Activated T-helper 1 cell treated with anti-CD3 and anti-CD28 coated beads, Interleukin-12 subunit alpha, Interleukin-12 subunit beta, Interleukin-2, Interleukin-4 antibody, amounts not matched to agents 30 ng/mL and 10 ng/mL and 1 ng/mL, durations not matched to agents 14 hours and 24 hours and 36 hours (primary cell): ENCODE results near the gene HBE1. TPM values are rescaled to one million over a fixed set of nuclear protein-coding genes. Genes with fewer than 3 reads are reported as not detected.

Source experiments
- DNase-seq: peaks from one replicate; pipeline ENCODE4 v3.0.0; 2021; ENCODE audit warnings: low spot score
- H3K27ac Mint-ChIP-seq: one replicate; pipeline ENCODE4 v1.8.0; 2021; ENCODE audit warnings: mild to moderate bottlenecking, mixed read lengths
- H3K27me3 Mint-ChIP-seq: one replicate; pipeline ENCODE4 v1.8.0; 2022; ENCODE audit warnings: mild to moderate bottlenecking, moderate library complexity, mixed read lengths; ENCODE audit not compliant: insufficient read depth
- H3K36me3 Mint-ChIP-seq: one replicate; pipeline ENCODE4 v1.8.0; 2021; ENCODE audit warnings: low read depth, mixed read lengths
- H3K4me1 Mint-ChIP-seq: one replicate; pipeline ENCODE4 v1.8.0; 2021; ENCODE audit warnings: low read depth, mixed read lengths
- H3K4me3 Mint-ChIP-seq: one replicate; pipeline ENCODE4 v1.8.0; 2021; ENCODE audit warnings: mild to moderate bottlenecking, moderate library complexity, mixed read lengths
- H3K9me3 Mint-ChIP-seq: one replicate; pipeline ENCODE4 v1.8.0; 2021; ENCODE audit warnings: mixed read lengths
- intact Hi-C: fragments of 100-400 bp; cut with micrococcal nuclease; formaldehyde crosslinking; loops from one replicate; pipeline ENCODE4 v1.15.1; 2024
- total RNA-seq: library from RNA; stranded (reverse); gene quantifications from 2 replicates; pipeline ENCODE4 v1.2.3, GENCODE V29; 2022

The HBE1 gene
- total RNA-seq, 1 donor from 2014 or later, result not detected

DNA sequence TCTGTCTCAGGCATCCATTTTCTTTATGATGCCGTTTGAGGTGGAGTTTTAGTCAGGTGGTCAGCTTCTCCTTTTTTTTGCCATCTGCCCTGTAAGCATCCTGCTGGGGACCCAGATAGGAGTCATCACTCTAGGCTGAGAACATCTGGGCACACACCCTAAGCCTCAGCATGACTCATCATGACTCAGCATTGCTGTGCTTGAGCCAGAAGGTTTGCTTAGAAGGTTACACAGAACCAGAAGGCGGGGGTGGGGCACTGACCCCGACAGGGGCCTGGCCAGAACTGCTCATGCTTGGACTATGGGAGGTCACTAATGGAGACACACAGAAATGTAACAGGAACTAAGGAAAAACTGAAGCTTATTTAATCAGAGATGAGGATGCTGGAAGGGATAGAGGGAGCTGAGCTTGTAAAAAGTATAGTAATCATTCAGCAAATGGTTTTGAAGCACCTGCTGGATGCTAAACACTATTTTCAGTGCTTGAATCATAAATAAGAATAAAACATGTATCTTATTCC is 10.9 kb upstream of the HBE1 start:
- H3K9me3 Mint-ChIP-seq, result no peaks in the 10 kb centered on the region
- DNase-seq, result peak; percentile 12
- peaks cover 2% of the 10 kb centered on the region for H3K27me3 Mint-ChIP-seq
- peak overlapping the region; percentile 72 for H3K27ac Mint-ChIP-seq
- H3K4me3 Mint-ChIP-seq, result no peak overlapping the region
- H3K4me1 Mint-ChIP-seq, result peaks cover 6% of the 10 kb centered on the region
- intact Hi-C loops, result no loop called here
- H3K36me3 Mint-ChIP-seq, result no peaks in the 10 kb centered on the region

DNA sequence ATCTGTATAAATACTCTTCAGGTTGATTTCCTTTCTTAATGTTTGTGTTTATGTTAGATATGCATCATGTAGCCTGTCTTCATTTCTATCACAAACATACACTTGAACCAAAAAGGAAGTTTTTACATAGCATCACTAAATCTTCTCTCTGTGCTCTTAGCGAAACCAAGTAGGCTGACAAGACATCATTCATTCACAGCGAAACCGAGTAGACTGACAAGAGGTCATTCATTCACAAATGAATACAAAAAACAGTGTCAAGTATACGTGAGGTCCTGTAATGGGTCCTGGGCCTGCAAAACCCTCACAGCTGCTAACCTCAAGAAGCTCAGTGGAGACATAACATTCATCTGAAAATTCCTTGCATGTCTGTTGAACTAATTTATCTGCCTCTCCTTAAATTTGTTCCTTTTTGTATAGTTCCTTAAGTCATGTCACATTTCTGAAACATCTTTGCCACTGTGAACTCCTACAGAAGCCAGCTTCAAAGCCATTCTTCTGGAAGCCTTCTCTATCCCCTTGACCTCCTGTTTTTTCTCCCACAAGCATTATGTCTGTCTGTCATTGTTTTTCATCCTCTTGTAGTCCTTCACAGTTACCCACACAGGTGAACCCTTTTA is 9.8 kb upstream of the HBE1 start:
- Mint-ChIP-seq H3K4me3 (no peak overlapping the region), H3K27me3 (peaks cover 2% of the 10 kb centered on the region), H3K9me3 (no peaks in the 10 kb centered on the region), H3K27ac (no peak overlapping the region), H3K4me1 (peaks cover 6% of the 10 kb centered on the region), H3K36me3 (no peaks in the 10 kb centered on the region)
- intact Hi-C loops, result no loop called here
- no peak for DNase-seq

DNA sequence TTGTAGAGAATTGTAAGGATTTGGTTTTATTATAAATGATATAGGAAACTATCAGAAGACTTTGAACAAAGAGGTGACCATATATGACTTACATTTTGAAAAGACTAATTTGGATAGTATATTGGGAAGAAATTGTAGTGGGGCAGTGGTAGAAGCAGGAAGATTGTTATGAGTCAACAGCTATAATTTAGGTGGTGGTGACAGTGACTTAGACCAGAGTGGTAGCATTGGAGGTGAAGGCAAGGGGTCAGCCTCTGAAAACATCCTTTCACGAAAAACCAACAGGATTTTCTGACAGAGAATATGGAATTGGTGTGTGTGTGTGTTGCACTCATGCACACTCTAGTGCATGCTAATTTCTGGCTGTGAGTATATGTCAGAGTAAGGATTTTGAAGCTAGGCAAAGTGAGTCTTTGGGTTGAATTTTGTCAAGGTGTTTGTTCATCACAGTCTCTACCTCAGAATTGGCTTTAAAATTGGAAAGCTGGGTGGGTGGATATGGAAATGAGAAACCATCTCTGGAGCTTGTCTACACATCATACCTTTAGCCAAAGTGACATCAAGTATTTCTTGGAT is 8.2 kb upstream of the HBE1 start:
- no peak for DNase-seq
- Mint-ChIP-seq H3K27ac (no peak overlapping the region), H3K4me3 (no peak overlapping the region), H3K36me3 (no peaks in the 10 kb centered on the region), H3K9me3 (no peaks in the 10 kb centered on the region), H3K4me1 (peaks cover 6% of the 10 kb centered on the region), H3K27me3 (peaks cover 2% of the 10 kb centered on the region)
- intact Hi-C loops, result no loop called here

DNA sequence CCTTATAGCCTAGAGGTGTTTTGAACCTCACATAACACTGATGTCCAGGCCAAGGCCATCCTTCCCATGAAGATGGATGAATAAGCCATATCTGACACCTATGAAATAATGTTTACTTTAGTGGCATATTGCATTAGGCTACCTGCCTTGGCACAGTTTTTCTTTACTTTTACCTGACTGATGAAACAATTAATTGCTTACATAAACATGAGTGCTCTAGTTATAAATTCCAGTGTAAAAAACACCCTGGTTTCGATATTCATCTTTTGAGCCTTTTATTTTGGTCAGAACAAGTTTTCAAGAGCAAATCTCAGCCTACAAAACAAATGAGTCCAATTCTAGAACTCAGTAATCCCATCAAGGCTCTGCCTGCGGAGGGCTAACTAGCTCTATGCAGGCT is 7.0 kb upstream of the HBE1 start:
- Mint-ChIP-seq H3K4me1 (peaks cover 6% of the 10 kb centered on the region), H3K4me3 (no peak overlapping the region), H3K36me3 (no peaks in the 10 kb centered on the region), H3K9me3 (no peaks in the 10 kb centered on the region), H3K27me3 (no peaks in the 10 kb centered on the region), H3K27ac (no peak overlapping the region)
- DNase-seq, result no peak
- intact Hi-C loops, result no loop called here

DNA sequence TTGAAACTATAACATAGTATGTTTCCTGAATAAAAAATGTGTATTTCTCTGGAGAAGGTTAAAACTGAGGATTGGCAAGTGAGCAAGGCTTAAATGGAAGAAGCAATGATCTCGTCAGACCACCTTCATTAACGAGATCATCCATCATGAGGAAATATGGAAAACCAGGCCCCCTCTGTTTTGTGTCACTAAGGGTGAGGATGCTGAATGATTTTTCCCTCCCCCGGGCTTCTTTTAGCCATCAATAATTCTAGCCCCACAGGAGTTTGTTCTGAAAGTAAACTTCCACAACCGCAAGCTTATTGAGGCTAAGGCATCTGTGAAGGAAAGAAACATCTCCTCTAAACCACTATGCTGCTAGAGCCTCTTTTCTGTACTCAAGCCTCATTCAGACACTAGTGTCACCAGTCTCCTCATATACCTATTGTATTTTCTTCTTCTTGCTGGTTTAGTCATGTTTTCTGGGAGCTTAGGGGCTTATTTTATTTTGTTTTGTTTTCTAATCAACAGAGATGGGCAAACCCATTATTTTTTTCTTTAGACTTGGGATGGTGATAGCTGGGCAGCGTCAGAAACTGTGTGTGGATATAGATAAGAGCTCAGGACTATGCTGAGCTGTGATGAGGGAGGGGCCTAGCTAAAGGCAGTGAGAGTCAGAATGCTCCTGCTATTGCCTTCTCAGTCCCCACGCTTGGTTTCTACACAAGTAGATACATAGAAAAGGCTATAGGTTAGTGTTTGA is 5.8 kb upstream of the HBE1 start:
- Mint-ChIP-seq H3K4me1 (peaks cover 2% of the 10 kb centered on the region), H3K4me3 (no peak overlapping the region), H3K36me3 (no peaks in the 10 kb centered on the region), H3K27me3 (no peaks in the 10 kb centered on the region), H3K9me3 (no peaks in the 10 kb centered on the region), H3K27ac (no peak overlapping the region)
- intact Hi-C loops, result no loop called here
- no peak for DNase-seq

DNA sequence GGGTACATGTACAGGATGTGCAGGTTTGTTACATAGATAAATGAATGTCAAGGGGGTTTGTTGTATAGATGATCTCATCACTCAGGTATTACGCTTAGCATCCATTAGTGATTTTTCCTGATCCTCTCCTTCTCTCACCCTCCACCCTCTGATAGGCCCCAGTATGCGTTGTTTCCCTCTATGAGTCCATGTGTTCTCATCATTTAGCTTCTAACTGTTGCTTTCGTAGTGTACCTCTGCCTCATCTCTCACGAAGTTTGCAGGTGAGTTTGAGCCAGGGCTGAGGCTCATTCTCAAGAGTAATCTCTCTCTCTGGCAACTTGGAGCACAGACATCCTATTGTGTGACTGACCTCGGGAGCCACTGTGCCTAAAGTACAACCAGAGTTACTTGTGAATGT is 4.7 kb upstream of the HBE1 start:
- Mint-ChIP-seq H3K27ac (no peak overlapping the region), H3K36me3 (no peaks in the 10 kb centered on the region)

DNA sequence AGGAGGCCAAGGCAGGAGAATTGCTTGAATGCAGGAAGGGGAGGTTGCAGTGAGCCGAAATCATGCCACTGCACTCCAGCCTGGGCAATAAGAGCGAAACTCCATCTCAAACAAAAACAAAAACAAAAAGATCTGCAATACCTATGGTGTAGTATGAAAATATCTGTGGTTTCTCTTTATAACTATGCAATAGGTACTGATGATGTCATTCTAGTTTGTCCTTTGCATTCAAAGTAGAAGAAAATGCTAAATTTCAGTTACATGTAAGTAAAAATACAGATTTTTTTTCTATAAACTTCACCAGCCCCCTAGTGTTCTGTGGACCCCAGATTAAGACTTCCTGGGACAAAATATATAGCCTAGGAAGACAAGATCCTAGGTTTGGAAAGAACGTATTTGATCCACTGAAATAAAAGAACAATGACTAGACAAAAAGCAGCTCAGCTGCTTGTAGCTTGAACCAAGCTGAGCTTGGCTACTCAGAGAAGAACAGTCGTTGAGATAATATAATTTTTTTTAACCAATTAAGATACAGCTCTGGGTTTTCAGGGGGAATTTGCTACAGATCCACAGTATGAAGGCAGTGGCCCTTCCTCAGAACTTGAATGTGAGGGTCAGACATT is 2.8 kb upstream of the HBE1 start:
- no peak for DNase-seq
- intact Hi-C loops, result no loop called here
- H3K36me3 Mint-ChIP-seq, result no peaks in the 10 kb centered on the region
- H3K4me1 Mint-ChIP-seq, result no peaks in the 10 kb centered on the region
- no peaks in the 10 kb centered on the region for H3K27me3 Mint-ChIP-seq
- no peak overlapping the region for H3K4me3 Mint-ChIP-seq
- H3K9me3 Mint-ChIP-seq, result no peaks in the 10 kb centered on the region
- H3K27ac Mint-ChIP-seq, result no peak overlapping the region

More for the DNA sequence above, 4.7 kb upstream of the HBE1 start:
- intact Hi-C loops, result no loop called here
- H3K4me1 Mint-ChIP-seq, result no peaks in the 10 kb centered on the region
- no peaks in the 10 kb centered on the region for H3K27me3 Mint-ChIP-seq
- no peak overlapping the region for H3K4me3 Mint-ChIP-seq
- DNase-seq, result no peak
- no peaks in the 10 kb centered on the region for H3K9me3 Mint-ChIP-seq

DNA sequence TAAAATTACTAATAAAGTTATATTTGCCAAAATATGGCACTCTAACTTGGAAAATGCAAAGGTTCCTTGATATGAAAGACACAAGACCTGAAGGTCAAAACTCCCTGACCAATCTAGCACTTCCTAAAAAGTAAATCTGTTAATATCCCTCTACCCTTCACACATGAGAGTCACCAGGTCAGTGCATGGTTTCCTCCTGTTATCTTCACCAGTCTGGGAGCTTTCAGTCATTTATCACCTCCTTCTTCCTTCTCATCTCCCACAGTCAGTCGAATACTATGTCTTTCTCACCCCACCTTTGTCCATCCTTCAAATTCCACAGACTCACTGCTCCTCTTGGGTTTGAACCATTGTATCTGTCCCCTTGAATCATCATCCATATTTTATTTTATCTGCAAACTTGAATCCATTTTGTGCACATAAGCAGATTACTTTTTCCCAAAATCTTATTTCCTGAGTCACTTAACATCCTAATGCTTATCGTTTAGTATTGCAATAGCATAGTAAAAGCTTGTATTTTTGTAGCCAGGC is 2.6 kb downstream of the HBE1 start:
- DNase-seq, result no peak
- H3K36me3 Mint-ChIP-seq, result no peaks in the 10 kb centered on the region

DNA sequence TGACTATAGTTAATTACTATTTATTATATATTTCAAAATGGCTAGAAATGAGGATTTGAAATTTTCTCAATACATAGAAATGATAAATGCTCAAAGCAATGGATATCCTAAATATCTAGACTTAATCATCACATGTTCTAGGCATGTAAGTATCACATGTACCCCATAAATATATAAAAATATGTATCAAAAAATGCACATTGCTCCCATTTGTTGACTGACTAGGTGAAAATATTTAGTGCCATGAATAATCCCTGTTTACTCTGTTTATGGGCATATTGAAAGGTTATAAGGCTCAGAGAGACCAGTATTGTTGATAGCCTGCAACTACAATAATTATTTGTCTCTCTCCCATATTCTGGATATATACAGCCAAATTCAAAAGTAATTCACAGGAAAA is 3.1 kb downstream of the HBE1 start:
- Mint-ChIP-seq H3K4me1 (no peaks in the 10 kb centered on the region), H3K27ac (no peak overlapping the region), H3K36me3 (no peaks in the 10 kb centered on the region), H3K9me3 (no peaks in the 10 kb centered on the region), H3K27me3 (peaks cover 7% of the 10 kb centered on the region), H3K4me3 (no peak overlapping the region)
- intact Hi-C loops, result no loop called here
- no peak for DNase-seq

More for the DNA sequence above, 2.6 kb downstream of the HBE1 start:
- no peak overlapping the region for H3K27ac Mint-ChIP-seq
- H3K4me3 Mint-ChIP-seq, result no peak overlapping the region
- H3K27me3 Mint-ChIP-seq, result peaks cover 7% of the 10 kb centered on the region
- no peaks in the 10 kb centered on the region for H3K9me3 Mint-ChIP-seq
- intact Hi-C loops, result no loop called here
- no peaks in the 10 kb centered on the region for H3K4me1 Mint-ChIP-seq

DNA sequence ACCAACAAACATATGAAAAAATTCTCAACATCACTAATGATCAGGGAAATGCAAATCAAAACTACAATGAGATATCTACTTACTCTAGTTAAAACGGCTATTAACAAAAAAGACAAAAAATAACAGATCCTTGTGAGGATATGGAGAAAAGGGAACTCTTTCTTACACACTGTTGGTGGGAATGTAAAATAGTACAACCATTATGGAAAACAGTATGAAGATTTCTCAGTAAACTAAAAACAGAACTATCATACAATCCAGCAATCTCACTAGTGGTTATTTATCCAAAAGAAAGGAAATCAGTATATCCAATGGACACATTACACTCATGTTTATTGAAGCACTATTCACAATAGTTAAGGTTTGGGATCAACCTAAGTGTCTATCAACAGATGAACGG is 3.9 kb downstream of the HBE1 start:
- Mint-ChIP-seq H3K27me3 (peaks cover 7% of the 10 kb centered on the region), H3K9me3 (no peaks in the 10 kb centered on the region), H3K27ac (no peak overlapping the region), H3K4me3 (no peak overlapping the region), H3K36me3 (no peaks in the 10 kb centered on the region), H3K4me1 (no peaks in the 10 kb centered on the region)
- intact Hi-C loops, result no loop called here
- DNase-seq, result no peak

DNA sequence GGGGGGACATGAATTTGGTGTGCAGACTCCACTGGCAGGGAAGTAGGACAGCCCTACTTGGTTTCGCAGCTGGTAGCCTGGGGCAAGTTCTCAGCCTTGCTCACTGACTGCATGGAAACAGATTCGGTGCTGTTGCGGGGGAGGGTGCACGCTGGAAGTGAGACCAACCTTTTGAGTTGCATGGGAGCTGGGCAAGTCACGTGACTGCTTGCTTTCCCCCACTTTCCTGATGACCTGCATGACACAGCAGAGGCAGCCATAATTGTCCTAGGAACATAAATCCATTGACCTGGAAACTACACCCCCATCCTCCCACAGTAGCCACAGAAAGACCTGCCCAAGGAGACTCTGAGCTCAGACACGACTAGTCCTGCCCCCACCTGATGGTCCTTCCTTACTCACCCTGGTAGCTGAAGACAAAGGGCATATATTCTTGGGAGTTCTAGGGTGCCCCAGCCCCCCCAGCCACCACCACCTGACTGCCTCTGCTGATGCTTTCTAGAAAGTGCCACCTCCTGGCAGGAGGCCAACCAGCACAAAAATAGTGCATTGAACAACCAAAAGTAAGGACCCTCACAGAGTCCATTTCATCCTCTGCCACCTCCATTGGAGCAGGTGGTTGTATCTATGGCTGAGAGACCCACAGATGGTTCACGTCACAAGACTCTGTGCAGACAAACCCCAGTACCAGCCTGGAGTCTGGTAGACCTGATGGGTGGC is 11.0 kb downstream of the HBE1 start:
- H3K27me3 Mint-ChIP-seq, result peaks cover 2% of the 10 kb centered on the region
- intact Hi-C loops, result no loop called here
- DNase-seq, result no peak

DNA sequence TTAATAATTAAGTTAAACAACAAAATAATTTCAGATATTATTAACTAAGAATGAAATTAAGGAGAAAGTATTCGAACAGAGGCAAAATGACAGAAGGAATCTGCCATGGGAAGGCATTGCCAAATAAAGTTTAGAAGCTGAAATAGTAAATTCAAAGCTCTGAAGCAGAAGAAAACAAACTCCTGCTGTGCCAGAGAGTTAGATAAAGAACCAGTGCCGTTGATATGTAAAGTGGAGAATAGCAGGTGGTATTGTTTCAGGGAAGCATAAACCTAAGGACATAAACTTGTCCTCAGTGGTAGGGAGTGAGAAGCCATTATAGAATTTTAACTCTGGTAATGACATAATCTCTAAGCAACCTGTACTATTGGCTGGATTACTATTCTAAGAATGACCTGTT is 12.4 kb downstream of the HBE1 start:
- intact Hi-C loops, result no loop called here
- Mint-ChIP-seq H3K9me3 (no peaks in the 10 kb centered on the region), H3K36me3 (no peaks in the 10 kb centered on the region), H3K4me3 (no peak overlapping the region), H3K4me1 (no peaks in the 10 kb centered on the region), H3K27me3 (no peaks in the 10 kb centered on the region), H3K27ac (no peak overlapping the region)
- DNase-seq, result no peak

More for the DNA sequence above, 11.0 kb downstream of the HBE1 start:
- no peaks in the 10 kb centered on the region for H3K36me3 Mint-ChIP-seq
- H3K4me1 Mint-ChIP-seq, result no peaks in the 10 kb centered on the region
- no peaks in the 10 kb centered on the region for H3K9me3 Mint-ChIP-seq
- no peak overlapping the region for H3K4me3 Mint-ChIP-seq
- no peak overlapping the region for H3K27ac Mint-ChIP-seq
